HG02610 (cell line): ENCODE data around the gene ICAM1.

ENCODE experiments used
- ATAC-seq: cut with Tn5 transposase; IDR thresholded peaks from one replicate; pipeline ENCODE4 v1.9.1; 2021; ENCODE audit warnings: mild to moderate bottlenecking, moderate library complexity; ENCODE audit not compliant: unreplicated experiment

Gene ICAM1

DNA sequence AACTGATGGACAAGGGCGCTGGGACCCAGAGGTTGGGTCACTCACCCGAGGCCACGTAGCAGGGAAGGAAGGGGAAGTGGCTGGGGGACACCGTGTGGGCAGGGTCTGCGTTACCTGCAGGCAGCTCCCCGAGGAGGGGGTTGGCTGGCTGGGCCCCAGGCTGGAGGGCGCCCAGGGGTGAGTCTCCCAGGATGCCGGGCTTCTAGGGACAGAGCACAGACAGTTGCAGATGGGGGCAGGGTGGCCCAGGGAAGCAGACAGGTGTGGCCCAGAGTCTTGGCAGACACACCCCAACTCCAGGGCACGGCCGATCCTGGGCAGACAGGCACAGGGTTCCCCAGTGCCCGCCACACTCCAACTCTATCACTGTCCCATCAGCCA, 50.5 kb downstream of the ICAM1 start:
- ATAC-seq: no peak

DNA sequence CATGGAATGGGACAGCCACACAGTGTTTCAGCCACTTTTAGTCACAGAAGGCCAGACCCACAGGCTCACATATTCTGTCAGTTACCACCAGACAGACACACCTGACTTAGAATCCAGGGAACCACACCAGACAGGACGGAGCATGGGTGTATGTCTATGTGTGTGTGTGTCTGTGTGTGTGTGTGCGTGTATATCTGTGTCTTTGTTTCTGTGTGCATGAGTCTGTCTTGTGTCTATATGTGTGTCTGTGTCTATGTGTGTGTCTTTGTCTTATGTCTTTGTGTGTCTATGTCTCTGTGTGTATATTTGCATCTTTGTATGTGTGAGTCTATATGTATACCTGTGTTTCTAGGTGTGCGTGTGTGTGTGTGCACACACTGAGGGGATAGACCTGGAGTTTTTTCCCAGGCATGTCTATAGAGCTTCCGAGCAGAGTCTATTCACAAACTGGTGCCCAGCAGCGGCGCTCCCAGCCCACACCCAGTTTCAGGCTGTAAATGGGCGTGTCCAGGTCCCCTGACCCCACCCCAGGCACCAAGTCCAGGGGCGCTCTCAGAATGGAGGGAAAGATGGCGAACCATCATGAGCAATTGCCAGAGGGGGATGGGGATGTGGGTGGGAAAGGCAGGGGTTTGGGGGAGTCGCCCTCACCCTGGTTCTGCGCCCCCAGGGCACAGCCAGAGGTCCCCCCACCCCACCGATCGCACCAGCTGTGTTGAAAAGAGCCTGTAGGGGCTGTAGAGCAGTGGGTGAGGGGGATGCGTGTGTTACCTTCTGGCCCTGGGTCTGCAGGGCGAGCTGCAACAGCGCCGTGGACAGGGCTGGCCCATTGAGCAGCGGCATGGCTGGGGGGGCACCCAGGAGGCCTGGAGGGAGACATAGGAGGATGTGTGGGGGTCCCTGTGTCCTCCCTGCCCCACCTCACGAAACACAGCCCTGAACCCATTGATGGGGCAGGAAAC, 51.2 kb downstream of the ICAM1 start:
- no peak for ATAC-seq

DNA sequence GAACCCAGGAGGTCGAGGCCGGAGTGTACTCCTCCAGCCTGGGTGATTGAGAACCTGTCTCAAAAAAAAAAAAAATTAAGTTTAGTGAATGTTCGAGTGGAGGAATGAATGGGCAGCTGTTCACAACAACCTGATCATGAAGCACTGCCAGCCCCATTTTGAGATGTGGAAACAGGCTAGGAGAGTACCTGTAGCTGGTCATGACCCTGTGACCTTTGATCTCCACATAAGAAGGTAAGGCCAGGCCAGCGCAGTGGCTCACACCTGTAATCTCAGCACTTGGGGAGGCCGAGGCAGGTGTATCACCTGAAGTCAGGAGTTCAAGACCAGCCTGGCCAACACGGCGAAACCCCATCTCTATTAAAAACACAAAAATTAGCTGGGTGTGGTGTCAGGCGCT, 54.8 kb downstream of the ICAM1 start:
- ATAC-seq: no peak

DNA sequence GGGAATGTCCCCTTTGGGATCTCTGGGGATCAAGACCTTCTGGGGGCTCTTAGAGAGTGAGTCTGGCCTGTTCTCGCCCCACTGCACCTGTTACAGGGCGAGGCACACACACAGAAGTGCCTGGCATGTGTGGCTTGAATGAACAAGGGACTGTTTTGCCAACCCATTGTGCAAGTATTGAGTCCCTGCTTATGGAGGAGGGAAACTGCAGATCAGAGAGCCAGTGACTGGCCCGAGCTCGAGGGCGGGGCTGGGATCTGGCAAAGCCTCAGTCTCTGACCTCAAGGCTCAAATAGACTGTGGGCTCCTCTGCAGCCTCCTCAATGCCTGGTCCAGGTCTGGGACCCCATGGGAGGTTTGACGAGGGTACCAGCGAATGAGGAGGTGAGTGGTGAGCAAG, 56.9 kb downstream of the ICAM1 start:
- ATAC-seq: no peak

DNA sequence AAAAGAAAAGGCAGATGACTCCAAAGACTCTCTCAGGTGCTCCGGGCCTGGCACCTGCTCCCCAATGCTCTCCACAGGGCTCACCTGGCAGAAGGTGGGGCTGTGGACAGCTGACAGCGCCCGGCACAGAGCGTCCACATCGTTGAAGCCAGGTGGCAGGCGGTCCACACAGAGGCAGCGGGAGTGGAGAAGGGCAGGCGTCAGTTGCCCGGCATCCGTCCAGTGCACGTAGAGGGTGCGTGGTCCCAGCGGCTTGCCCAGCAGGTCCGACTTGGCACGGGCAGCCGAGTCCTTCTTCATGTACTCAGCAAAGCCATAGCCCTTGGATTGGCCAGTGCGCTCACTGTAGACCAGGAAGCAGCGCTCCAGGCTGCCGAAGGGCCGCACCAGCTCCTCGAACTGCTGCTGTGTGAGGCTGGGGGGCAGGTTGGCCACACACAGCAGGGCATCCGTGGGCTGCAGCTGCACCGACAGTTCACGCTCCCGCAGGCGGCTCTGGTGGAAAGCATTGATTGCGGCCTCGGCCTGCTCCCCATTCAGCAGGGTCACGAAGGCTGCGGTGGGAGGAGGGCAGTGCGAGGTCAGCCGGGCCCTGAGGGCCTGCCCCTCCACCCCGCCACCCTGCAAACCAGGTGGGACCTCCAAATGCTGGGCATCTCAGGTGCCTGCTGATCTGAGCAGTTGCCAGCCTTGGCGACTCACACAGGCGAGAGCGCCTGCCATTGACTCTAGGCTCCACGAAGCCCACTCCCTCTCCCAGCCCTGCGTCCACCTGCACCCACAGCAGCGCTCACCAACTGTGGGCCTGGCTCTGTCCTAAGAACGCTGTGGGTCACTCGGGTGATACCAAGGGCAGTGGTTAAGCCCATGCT, 57.9 kb downstream of the ICAM1 start:
- ATAC-seq: no peak

DNA sequence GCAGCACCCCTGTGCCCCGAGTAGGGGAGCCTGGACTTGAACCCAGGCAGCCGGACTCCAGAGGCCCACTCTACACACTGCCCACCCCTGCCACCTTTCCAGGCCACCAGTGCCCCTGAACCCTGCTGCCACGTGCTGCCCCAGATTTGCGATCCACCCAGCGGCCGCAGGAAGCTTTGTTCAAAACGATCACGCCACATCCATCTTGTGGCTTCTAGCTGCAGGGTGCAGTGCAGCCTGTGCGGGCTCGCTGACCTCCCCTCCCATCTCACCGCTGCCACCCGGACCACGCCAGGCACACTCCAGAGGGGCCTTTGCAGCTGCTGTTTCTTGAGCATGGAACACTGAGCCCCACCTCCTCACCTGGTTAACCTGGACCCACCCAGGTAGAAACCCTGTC, 58.6 kb downstream of the ICAM1 start:
- ATAC-seq: no peak

DNA sequence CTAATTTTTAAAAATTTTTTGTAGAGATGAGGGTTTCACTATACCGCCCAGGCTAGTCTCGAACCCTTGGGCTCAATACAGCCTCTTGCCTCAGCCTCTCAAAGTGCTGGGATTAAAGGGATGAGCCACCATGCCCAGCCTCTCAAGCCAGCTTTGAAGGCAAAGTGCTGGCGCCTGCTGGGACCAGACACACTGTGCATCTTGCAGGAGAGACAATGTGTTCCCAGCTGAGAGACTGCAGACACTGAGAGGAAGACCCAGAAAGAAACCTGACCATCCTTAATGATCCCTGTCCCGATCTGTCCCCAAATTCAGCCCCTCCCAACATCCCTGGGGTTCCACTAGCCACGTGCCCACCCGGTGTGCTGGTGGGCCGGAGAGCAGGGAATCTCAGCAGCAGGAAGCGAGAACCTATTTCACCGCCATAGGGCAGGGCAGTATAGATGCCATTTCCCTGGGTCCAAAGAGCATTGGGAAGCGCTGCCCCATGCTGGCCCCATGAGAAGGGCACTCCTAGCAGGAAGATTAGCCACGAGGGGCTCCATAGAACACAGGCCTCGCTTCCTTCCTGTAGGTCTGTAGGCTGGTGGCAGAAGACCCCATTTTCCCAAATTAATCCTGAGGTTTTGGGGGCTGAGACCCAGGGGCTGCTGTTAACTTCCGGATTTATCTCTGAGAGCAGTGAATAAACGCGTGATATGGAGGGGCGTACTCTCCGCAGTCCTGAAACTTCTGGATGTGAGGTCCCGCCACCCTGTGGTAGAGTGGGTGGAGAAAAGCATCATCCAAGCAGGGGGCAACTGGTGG, 61.4 kb downstream of the ICAM1 start:
- ATAC-seq: no peak

DNA sequence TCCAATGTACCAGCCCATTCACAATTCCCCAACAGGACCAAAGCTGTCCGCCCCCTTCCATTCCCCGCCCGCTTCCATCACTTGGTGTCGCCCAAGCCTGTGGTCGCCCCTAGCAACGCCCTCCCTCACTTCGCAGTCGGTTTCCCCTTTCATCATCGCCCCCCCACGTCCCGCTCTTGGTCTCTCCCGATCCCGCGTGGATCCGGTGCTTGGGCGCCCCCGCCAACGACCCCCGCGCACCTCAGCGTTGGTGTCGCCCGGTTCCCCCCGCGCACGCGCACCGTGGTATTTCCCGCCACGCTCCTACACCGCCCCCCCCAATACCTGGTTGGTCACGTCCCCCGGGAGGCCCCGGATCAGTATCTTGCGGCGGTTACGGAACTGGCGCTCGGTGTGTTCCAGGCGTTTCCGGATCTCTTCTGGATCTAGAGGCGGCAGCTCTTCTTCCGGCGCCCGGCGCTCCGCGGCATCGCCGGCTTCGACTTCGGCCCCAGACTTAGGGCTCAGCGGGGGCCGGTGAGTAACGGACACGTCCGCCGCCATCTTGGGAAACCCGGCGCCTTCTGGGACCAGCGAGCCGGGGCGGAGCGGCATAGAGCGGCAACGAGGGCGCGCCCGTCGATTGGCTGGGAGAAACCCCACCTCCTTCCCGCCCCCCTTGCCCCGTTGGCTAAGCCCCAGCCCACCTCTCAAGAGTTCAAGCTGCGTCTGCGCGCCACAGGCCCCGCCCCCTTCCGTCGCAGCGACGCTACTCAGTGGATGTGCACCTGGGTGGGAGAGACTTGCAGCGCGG, 62.2 kb downstream of the ICAM1 start, which contains the start of gene RAVER1:
TSS of gene RAVER1 (minus strand) at position 565 of the 793 bp plus-strand sequence. CDS start at position 543, 22 bp downstream.
- peak; percentile 84 for ATAC-seq

DNA sequence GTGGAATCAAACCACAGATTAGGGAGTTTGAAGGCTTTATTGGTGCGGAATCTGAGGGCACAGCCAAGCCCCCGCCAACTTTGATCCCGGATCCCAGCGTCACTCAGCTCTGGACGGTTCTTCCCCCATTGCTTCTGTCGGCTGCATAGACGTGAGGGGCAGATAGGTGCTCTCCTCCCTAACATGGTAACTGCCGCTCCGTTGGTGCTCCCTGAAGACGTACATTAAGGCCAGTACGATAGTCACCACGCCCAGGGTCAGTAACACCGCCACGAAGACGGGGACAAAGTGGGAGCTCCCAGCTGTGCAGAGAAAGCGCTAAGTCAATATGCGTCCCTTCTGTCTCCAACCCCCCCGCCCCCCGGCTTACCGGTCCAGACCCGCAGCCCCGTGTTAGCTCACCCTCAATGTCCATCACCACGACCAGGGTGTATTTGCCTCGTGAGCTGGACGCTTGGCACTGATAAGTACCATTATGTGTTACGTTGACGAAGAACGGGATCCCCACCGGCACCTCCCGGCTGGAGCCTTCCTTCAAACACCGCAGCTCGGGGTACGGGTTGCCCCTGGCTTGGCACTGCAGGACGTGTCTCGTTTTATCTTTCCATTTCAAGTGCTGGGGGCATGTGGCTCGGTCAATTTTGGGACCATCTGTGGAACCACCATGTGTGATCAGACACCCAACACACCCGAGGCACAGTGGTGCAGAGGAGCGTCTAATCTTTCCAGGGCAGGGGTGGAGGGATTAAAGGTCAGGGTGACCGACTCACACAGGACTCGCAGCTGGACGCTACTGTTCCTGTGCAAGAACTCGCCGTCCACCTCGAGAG, 63.1 kb downstream of the ICAM1 start:
- no peak for ATAC-seq

DNA sequence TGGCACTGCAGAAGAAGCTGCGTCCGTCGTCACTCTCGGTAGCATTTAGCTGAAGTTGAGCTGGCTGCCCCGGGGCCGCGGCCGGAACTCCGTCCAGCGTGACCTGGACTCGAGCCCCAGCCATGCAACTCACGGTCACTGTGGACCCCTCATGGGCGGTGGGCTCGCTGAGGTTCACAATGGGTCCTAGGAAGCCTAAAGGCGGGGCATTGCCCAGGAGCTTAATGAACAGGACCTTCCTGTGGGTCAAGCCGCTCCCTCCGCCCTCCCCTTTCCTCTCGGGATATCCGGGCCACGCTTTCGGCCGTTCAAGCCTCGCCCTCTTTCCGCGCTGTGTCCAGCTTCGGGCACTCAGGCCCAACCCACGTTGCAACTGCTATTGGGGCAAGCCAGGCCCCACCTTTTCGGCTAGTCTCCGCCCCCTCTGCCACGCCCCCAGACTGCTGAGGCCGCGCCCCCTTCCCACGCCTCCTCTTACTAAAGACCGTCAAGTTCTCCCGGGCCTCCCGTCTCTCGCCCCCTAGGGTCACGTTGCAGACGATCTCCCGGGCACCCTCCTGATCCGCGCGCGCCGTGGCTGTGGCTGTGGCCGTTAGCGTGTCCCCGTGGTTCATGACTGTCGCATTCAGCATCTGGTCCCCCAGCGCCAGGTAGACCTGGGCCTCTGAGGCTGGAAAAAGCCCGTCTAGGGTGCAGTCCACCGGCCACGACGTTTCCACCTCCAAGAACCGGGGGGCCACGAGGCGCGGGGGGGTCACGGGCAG, 63.9 kb downstream of the ICAM1 start:
- ATAC-seq: no peak

DNA sequence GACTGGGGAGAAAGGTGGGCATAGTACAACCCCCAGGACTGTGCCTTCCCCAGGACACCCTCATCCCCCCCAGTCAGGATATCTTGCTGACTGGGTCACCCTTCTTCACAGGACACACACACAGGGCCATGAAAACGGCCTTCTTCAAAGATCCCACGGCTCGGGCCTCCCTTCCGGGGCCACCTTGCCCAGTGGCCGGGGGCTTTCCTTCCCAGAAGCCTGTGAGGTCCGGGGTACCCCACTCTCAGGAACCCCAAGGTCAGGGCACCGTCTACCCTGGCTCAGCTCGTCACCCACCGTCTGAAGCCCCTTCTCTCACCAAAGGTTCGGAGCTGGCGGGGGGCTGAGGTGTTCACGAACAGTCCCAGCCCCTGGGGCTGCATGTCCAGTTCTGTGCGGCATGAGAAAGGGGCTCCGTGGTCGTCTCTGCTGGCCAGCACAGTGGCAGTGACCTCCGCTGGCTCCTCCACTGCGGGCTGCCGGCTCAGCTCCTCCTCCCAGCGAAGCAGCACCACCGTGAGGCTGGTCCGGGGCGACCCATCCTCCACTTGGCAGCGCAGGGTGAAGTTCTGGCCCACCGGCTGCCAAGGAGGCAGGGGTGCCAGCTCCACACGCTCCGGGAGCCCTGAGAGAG, 64.5 kb downstream of the ICAM1 start:
- no peak for ATAC-seq
